Skin epidermis (tissue), 12 donors: ENCODE data around the gene CFAP46.

Experiments used
- H3K27ac ChIP-seq, 21 experiments: fragments of 200-600 bp; sonication (generic) in 11 of 21; one replicate each; pipeline ENCODE4 v1.5.0; 2020; ENCODE audit warnings: mild to moderate bottlenecking in 3 of 21, inconsistent platforms in 2 of 21, moderate library complexity in 2 of 21
- H3K4me3 ChIP-seq, 7 experiments: fragments of 200-600 bp; sonication (generic) in 2 of 7; one replicate each; pipeline ENCODE4 v1.5.0; 2020; ENCODE audit warnings: inconsistent platforms in 2 of 7, mild to moderate bottlenecking in 2 of 7, moderate library complexity in 1 of 7

CFAP46 gene

DNA sequence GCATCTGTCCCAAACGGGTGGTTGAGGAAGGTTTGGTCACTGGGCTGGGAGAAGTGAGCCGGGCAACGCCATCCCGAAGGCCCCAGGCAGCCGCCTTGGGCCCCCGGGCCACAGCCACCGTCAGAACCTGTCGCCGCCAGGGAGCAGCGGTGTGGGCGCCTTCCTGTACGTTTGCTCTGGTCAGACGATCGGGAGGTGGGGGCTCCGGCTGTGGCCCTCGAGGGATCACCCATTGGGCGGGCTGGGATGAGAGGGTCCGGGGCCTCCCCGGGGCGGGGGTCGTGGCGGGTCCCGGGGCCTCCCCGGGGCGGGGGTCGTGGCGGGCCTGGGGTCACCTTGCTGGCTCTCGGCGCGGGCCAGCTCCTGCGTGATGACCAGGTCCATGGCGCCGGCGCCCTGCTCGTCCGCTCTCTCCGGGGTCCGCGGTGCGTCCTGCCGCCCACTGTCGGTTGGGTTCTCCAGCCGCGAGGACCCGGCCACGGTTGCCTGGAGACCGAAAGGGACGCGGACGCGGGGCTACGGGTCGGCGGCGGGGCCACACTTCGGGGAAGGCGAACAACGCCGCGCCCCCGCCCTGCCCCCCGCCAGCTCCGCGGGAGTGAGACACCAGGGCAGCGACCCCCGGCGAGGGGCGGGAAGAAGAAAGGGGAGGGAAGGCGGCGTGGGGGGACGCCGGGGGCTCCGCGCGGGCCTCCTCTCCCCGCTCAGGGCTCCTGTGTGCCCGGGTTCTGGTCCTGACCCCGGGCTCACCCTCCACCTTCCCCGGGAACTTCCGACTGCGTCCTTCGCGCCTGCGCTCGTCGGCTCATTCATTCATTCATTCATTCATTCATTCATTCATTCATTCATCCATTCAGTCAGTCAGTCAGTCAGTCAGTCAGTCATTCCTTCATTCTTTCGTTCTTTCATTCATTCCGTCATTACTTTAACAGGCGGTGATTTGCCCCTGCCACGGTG is at the start of gene CFAP46:
CFAP46 (minus strand) TSS at position 470 of the 957 bp plus-strand sequence; CDS start at position 384, 86 bp downstream.
- H3K27ac ChIP-seq = no peak within 1 kb of the TSS
- H3K4me3 ChIP-seq = peak within 1 kb of the TSS; percentile 20 to 40 (median 30)

DNA sequence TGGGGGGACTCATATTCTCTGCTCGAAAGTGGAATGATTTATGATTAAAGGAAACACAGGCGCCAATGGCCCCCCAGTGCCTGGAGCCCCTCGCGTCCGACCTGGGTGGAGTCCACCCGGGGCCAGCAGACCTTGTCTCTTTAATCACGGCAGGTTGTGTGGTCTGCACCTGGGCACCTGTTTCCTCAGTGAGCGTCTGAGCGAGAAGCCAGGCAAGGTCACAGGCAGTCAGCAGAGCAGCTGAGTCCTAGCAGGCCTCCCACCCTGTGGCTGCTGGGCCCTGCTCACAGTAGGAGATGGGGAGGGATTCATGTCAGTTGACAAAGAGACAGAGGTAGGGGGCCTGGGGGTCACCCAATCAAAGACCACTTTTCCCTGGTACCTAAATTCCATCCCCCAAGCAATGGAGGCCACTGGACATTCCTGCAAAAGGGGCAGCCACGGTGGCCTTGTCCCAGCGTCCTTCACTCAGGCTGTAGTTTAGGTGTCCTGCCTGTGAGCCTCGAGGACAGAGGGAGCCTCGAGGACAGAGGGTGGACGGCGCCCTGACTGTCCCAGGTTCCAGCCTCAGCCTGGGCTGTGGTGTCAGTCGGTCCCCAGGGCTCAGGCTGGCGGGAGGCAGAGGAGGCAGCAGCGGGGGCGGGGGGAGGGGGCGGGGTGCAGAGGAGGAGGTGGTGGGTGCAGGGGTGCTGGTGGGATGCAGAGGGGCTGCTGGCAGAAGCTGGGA is 49.5 kb upstream of the CFAP46 start:
- Histone ChIP-seq H3K4me3 (no peak overlapping the region), H3K27ac (no peak overlapping the region)

DNA sequence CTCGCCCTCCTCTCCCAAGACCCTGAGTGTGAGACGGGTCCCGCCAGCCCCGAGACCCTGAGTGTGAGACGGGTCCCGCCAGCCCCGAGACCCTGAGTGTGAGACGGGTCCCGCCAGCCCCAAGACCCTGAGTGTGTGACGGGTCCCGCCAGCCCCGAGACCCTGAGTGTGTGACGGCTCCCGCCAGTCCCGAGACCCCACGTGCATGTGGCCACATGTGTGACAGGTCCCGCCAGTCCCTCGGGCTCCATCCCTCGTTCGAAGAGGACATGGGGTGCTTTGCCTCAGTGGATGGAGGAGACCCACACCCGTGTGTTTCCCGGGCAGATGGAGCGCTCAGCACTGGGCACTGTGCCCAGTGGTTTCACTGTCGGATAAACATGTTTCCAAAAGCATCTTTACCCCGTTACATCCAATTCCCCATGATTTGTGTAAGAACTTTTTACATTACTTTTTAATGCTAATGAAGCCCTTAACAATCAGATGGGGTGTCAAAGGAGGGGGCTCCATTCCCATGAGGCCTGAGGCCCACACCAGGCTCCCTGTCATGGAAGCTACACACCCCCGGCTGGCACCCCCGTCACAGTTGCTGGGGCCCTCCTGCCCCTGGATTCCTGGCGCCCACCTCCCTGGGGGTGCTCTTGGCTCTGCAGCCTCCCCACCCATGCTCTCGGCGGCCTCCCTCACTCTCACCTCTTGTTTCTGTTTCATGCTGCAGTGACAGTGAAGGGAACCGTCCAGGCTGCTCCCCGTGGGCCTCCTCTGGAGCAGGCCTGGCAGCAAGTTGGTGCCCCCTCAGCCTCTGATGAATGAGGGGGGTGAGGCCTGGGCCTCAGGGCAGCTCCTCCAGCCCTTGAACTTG is 48.5 kb upstream of the CFAP46 start:
- no peak overlapping the region for H3K27ac ChIP-seq

DNA sequence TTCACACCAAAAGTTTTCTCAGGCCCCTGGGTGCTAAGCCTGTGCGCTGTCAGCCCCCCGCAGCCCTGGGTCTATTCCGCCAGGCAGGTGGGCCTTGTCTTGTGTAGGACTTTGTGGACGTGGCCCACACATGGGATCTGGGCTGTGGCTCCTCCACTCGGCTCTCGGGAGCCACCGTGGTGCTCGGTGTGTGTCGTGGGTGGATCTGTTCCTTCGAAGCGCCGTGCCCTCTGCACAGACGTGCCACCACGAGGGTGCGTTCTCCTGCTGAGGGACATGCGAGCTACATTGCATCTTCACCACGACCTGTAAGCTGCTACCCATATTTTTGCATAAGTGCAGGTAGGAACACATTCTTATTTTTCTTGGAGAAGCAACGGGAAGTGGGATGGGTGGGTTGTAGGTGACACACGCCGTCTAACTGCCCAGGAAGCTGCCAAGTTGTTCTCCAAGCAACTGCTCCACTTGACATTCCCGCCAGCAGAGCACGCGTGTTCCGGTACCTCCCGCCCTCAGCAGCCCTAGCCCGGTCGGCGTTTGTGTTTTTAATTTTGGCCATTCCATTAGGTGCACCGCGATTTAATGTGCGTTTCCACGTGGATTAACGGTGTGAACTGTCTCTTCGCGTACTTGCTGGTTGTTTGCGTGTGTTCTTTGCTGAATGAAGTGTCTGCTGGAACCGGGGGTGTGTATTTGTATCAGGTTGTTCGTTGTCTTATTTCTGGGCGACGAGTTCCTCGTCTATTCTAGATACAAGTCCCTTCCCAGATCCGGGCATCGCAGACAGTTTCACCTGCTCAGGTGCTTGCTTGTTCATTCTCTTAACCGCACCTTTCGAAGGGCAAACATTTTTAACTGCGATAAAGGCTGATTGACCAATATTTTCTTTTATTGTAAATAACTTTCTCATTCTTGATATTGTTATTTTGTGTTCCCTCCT is 47.4 kb upstream of the CFAP46 start:
- H3K27ac ChIP-seq = no peak overlapping the region
- H3K4me3 ChIP-seq = no peak overlapping the region

More for the DNA sequence above, 48.5 kb upstream of the CFAP46 start:
- no peak overlapping the region for H3K4me3 ChIP-seq

DNA sequence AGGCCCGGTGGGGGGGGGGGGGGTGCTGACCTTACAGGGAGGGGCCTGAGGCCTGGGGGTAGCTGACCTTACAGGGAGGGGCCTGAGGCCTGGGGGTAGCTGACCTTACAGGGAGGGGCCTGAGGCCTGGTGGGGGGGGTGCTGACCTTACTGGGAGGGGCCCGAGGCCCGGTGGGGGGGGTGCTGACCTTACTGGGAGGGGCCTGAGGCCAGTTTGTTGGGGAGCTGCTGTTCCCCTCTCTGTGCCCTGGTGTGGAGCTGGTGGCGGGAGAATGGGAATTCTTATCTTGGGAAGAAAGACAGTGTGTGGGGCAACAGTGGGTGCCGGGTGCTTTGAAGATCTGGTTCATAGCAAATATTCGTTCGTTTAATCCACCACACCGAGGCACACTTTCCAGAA is 46.6 kb upstream of the CFAP46 start:
- H3K27ac ChIP-seq = no peak overlapping the region

DNA sequence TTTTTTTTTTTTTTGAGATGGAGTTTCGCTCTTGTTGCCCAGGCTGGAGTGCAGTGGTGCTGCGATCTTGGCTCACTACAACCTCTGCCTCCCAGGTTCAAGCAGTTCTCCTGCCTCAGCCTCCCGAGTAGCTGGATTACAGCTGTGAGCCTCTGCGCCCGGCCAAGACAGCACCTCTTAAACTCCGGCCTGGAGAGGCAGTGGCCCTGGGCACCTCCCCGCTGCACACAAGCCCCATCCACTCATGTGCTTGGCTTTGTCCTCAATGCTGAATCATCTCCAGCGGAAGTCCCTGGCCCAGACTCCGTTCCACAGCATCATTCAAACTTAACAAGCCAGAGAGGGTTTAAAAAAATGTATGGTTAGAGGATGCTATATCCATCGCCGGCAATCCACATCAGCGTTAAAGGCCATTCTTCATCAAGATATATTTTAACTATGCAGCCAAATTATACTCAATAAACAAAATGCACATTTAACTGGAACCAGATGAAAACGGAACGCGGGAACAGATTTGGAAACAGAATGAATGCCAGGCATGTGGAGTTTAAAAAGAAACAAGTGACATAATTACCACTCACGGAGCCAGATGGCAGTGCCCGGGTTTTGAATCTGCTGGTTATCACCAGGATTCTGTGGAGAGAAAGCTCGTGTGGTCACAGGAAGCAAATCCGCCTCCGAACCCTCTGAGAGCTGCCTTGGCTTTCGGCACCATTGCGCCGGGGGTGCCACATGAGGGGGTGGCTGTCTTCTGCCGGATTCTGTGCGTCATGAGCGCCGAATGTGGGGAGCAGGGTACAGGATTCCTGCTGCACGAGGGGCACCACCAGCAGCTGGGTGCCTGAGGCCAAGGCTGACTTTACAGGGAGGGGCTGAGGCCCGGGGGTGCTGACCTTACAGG is 45.6 kb upstream of the CFAP46 start:
- peak overlapping the region in 4 of 21 experiments; percentile 35 to 68 (median 52) for H3K27ac ChIP-seq
- H3K4me3 ChIP-seq = no peak overlapping the region

More for the DNA sequence above, 46.6 kb upstream of the CFAP46 start:
- H3K4me3 ChIP-seq = no peak overlapping the region

DNA sequence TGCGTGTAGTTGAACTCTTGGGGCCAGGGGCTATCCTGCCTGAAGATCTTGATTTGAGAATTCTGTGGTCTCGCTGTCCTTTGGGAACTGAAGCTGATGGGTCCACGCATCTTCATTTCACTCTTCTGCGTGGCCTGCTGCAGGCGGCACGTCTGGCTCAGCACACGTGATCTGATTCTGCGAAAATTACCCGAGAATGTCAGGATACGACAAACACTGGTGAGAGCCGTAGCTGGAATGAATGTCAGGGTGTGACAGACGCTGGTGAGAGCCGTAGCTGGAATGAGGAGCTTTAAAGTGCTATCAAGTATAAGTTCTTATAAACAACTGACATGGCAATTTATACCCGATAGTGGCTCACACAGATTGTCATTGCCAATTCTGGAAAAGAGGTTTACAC is 44.6 kb upstream of the CFAP46 start:
- no peak overlapping the region for H3K4me3 ChIP-seq
- H3K27ac ChIP-seq = no peak overlapping the region

DNA sequence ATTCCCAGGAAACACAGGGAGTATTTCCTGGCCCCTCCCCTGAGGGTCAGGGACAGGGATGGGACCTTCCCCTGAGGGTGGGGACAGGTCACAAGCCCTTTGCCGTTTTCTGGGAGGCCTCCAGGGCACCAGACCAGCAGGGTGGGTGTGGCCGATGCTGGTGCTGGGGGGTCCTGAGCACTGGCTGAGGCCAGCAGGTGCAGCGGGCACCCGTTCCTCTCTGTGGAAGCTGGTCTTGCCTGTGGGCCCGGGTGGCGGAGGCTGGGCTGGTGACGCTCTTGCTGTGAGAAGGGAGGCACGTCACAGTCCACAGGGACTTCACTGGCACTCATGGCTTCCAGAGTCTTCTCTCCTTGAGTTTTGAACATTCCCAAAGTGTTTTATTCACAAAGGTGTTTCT is 44.2 kb upstream of the CFAP46 start:
- no peak overlapping the region for H3K4me3 ChIP-seq

DNA sequence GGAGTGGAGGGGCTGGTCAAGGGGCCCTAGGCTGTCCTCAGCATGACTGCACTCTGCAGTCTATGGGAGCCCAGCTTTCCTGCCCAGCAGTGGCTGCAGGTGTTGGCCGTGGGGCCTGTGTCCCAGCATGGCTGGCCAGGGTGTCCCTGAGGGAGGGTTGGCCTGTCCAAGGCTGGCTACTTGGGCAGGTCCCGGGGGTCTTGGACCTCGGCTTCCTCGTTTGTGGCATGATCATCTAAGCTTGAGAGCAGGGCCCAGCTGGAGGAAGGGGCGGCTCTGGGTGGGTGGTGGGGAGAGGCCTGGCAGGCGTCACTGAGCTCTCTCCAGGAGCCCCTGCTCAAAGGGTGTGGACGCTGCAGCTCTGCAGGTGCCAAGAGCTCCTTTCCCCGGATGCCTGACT is 43.7 kb upstream of the CFAP46 start:
- Histone ChIP-seq H3K27ac (no peak overlapping the region), H3K4me3 (no peak overlapping the region)

More for the DNA sequence above, 44.2 kb upstream of the CFAP46 start:
- no peak overlapping the region for H3K27ac ChIP-seq

DNA sequence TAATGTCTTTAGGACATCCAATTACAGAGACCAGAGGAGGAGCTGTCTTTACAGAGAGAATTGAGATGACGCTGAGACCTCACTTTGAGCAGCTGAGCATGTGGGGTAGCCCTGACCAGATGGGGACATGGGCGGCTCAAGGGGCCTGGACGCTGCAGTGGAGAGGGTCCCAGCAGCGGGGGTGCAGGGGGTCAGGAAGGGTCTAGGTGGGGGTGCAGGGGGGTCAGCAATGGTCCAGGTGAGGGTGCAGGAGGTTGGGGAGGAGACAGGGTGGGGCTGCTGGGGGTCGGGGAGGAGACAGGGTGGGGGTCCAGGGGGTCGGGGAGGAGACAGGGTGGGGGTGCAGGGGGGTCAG is 43.2 kb upstream of the CFAP46 start:
- H3K27ac ChIP-seq = no peak overlapping the region

DNA sequence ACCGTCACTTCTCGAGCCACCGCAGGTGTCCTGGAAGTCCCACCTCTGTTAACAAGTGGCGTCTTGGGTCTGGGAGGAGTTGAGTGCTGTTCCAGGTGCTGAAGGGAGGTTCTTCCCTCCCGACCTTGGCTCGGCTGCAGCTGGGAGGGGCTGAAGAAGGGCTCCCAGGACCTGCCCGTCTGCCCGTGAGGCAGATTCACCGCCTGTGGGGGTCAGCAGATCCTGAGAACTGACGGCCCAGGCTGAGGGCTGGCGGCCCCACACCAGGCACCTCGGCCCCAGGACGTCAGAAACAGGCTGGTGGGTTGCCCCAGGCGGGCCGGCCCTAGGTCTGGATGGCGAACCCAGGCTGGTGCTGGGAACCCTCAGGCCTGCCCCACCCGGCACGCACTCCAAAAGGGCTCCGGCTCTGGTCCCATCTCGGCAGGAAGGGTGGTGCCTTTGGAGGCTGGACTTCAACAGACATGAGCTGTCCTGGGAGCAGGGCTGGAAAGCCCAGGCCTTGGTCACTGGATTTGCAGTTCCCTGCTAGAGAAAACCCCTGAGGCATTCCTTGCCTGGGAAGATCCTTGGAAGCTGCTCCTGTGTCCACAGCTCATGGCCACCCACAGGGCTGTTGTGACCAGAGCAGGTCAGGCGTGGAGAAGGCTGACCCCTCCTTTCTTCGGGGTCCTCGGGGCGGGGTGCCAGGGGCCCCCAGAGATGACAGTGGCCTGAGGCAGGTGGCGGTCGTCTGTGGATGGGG is 42.6 kb upstream of the CFAP46 start:
- Histone ChIP-seq H3K4me3 (no peak overlapping the region), H3K27ac (no peak overlapping the region)

More for the DNA sequence above, 43.2 kb upstream of the CFAP46 start:
- no peak overlapping the region for H3K4me3 ChIP-seq

DNA sequence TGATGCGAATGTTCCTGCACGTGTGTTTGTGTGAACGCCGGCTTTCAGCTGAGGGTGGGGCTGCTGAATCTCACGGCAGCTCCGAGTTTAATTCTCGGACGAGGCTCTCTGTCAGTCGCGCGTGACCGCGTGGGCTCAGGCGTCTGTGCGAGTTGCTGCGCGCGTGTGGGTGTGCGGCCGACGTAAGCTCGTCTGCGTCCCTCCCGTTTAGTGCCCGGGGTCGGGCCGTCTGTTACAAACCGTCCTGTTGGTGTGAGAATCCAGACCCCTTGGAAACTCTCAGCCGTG is 41.6 kb upstream of the CFAP46 start:
- H3K4me3 ChIP-seq = no peak overlapping the region
- H3K27ac ChIP-seq = no peak overlapping the region

DNA sequence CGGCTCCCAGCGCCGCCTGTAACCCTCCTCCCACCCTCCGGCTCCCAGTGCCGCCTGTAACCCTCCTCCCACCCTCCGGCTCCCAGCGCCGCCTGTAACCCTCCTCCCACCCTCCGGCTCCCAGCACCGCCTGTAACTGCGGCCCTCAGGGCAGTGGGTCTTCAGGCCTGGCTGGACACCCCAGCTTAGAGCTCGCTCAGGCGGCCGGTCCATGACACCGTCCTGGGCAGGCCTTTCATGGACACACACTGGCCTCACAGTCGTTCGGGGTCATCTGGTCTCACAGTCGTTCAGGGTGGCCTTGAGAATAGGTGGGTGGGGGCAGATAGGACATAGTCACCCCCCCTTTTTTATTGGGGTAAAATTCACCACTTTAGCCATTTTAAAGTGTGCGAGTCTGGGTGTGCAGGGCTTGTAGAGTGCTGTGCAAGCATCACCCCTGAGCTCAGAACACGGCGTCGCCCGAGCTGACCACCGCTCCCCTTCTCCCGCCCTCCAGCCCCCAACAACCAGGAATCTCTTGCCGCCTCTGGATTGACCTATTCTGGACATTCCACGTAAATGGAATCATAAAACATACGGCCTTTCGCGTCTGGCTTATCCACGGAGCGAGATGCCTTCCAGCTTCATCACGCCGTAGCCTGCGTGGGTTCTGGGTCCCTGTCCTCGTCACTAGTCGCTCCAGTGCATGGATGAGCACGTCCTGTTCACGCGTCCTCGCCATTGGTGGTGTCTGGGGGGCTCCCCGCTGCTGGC is 41.1 kb upstream of the CFAP46 start:
- H3K4me3 ChIP-seq = no peak overlapping the region
- no peak overlapping the region for H3K27ac ChIP-seq

DNA sequence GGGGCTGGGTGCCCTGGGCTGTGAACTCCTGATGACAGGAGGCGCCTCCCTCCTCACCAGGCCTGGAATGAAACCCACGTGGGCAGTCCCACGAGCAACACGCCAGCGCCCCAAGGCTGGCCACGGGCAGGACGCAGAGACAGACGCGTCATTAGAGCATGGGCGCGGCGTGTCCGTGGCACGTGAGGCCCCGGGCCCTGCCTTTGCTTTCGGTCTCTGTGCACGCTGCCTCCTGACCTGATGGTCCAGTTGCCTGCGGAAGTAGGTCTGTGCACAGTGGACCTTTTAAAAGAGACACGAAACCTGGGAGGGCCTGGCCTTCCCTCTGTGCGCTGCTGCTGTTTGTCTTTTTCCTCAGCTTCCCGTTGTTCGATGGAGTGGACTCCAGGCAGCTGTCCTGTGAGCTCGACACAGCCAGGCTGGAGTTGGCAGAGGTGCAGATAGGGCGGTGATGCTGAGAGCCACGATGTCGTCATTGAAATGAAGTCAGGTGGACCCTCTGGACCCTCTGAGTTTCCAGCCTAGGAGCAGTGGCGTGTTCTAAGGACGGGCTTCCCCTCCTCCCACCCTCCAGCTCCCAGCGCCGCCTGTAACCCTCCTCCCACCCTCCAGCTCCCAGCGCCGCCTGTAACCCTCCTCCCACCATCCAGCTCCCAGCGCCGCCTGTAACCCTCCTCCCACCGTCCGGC is 40.1 kb upstream of the CFAP46 start:
- Histone ChIP-seq H3K4me3 (no peak overlapping the region), H3K27ac (no peak overlapping the region)

DNA sequence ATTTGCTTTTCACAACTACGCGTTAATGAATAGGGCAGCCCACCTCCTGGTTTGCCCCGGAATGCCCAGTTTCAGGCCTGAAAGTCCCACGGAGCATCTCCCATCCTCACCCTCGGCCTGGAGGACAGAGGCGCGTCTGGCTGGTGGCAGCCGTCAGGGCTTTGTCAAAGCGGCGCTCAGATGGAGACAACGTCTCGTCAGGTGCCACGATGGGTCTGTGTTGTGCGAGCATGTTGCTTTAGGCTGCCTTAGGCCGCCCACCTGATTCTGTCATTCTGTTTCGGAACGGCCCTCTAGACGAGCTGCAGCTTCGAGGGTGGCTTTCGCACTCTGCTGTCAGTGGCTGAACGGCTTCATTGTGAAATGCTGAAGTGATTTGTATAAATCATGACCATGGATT is 39.4 kb upstream of the CFAP46 start:
- no peak overlapping the region for H3K4me3 ChIP-seq
- H3K27ac ChIP-seq = no peak overlapping the region

DNA sequence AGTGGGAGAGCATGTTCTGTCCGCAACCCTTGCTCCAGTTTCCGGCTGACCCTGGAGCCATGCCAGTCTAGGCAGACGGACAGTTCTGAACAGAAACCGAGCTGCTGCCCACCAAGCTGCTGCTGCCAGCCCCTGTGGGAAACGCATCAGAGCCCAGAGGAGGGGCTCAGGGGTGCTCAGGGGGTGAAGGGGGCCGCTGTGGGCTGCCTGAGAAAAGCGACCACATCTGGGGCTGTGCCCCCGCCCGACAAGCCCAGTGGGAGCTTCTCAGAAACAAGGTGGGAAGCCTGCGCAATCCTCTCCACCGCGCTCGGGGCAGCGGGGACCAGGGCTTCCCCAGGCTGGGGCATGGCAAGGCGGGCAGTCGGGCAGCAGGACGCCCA is 38.8 kb upstream of the CFAP46 start:
- no peak overlapping the region for H3K4me3 ChIP-seq
- no peak overlapping the region for H3K27ac ChIP-seq
